H9 (cell line): ENCODE results near the gene WNT5B. TPM values are rescaled to one million over a fixed set of nuclear protein-coding genes. Genes with fewer than 3 reads are reported as not detected.

ENCODE experiments used
- DNase-seq: peaks from one replicate; pipeline ENCODE4 v3.0.0-alpha.2; 2017
- H2AFZ ChIP-seq: one replicate; pipeline ENCODE4 v1.6.1; 2013; ENCODE audit warnings: mild to moderate bottlenecking, low read length, control low read depth, moderate library complexity
- H2AK5ac ChIP-seq: 2 replicates; pipeline ENCODE4 v1.6.1; 2013; ENCODE audit warnings: low read length, control low read depth, mixed read lengths; ENCODE audit not compliant: insufficient read length
- H2BK120ac ChIP-seq: one replicate; pipeline ENCODE4 v1.6.1; 2013; ENCODE audit warnings: low read depth, mild to moderate bottlenecking, low read length, control low read depth, inconsistent platforms; ENCODE audit not compliant: poor library complexity, severe bottlenecking
- H2BK12ac ChIP-seq: 2 replicates; pipeline ENCODE4 v1.6.1; 2013; ENCODE audit warnings: low read length, control low read depth, mixed read lengths, low read depth; ENCODE audit not compliant: insufficient read length
- H2BK15ac ChIP-seq: 2 replicates; pipeline ENCODE4 v1.6.1; 2013; ENCODE audit warnings: low read depth, low read length, control low read depth
- H2BK20ac ChIP-seq: one replicate; pipeline ENCODE4 v1.6.1; 2013; ENCODE audit warnings: low read depth, mild to moderate bottlenecking, low read length, control low read depth, inconsistent platforms; ENCODE audit not compliant: poor library complexity, severe bottlenecking
- H2BK5ac ChIP-seq: 2 replicates; pipeline ENCODE4 v1.6.1; 2013; ENCODE audit warnings: low read length, control low read depth, mixed read lengths; ENCODE audit not compliant: insufficient read length
- H3K14ac ChIP-seq: 2 replicates; pipeline ENCODE4 v1.6.1; 2013; ENCODE audit warnings: low read length, control low read depth; ENCODE audit not compliant: insufficient read depth
- H3K18ac ChIP-seq: 2 replicates; pipeline ENCODE4 v1.6.1; 2013; ENCODE audit warnings: low read depth, mild to moderate bottlenecking, mixed read lengths, low read length, control low read depth; ENCODE audit not compliant: insufficient read length
- H3K23ac ChIP-seq: 2 replicates; pipeline ENCODE4 v1.6.1; 2013; ENCODE audit warnings: low read length, control low read depth, mixed read lengths, low read depth; ENCODE audit not compliant: insufficient read length
- H3K23me2 ChIP-seq: 2 replicates; pipeline ENCODE4 v1.6.1; 2013; ENCODE audit warnings: low read depth, mild to moderate bottlenecking, mixed read lengths, low read length, control low read depth; ENCODE audit not compliant: insufficient read length, poor library complexity, severe bottlenecking
- H3K27ac ChIP-seq: 2 replicates; pipeline ENCODE4 v1.5.1; 2013; ENCODE audit warnings: low read length, control low read depth, mixed read lengths, low read depth; ENCODE audit not compliant: insufficient read length
- H3K27me3 ChIP-seq: 2 replicates; pipeline ENCODE4 v1.6.1; 2013; ENCODE audit warnings: low read length, control low read depth, inconsistent platforms; ENCODE audit not compliant: insufficient read depth
- H3K4ac ChIP-seq: 2 replicates; pipeline ENCODE4 v1.6.1; 2013; ENCODE audit warnings: low read depth, mild to moderate bottlenecking, control low read depth, inconsistent platforms, low read length, moderate library complexity
- H3K4me1 ChIP-seq: 2 replicates; pipeline ENCODE4 v1.6.1; 2013; ENCODE audit warnings: low read length, control low read depth, inconsistent platforms; ENCODE audit not compliant: insufficient read depth
- H3K4me2 ChIP-seq: 2 replicates; pipeline ENCODE4 v1.6.1; 2013; ENCODE audit warnings: low read length, control low read depth, mixed read lengths; ENCODE audit not compliant: insufficient read length, insufficient read depth
- H3K56ac ChIP-seq: 2 replicates; pipeline ENCODE4 v1.6.1; 2013; ENCODE audit warnings: low read depth, mild to moderate bottlenecking, mixed read lengths, low read length, control low read depth; ENCODE audit not compliant: insufficient read length
- H3K79me1 ChIP-seq: 2 replicates; pipeline ENCODE4 v1.6.1; 2013; ENCODE audit warnings: low read depth, mild to moderate bottlenecking, moderate library complexity, low read length, control low read depth, inconsistent platforms; ENCODE audit not compliant: insufficient read depth, poor library complexity, severe bottlenecking
- H3K79me2 ChIP-seq: 2 replicates; pipeline ENCODE4 v1.6.1; 2013; ENCODE audit warnings: low read length, control low read depth, inconsistent platforms; ENCODE audit not compliant: insufficient read depth
- H3K9ac ChIP-seq: 2 replicates; pipeline ENCODE4 v1.6.1; 2013; ENCODE audit warnings: low read length, control low read depth, mixed read lengths; ENCODE audit not compliant: insufficient read length; ENCODE audit errors: extremely low read depth
- H3K9me3 ChIP-seq: one replicate; pipeline ENCODE4 v1.6.1; 2013; ENCODE audit warnings: low read depth, low read length, inconsistent platforms; ENCODE audit not compliant: control insufficient read depth
- H3T11ph ChIP-seq: one replicate; pipeline ENCODE4 v1.6.1; 2013; ENCODE audit warnings: mild to moderate bottlenecking, low read length, control low read depth, inconsistent platforms
- H4K20me1 ChIP-seq: one replicate; pipeline ENCODE4 v1.6.1; 2013; ENCODE audit not compliant: control insufficient read depth, insufficient read length, insufficient read depth
- H4K5ac ChIP-seq: 2 replicates; pipeline ENCODE4 v1.6.1; 2013; ENCODE audit warnings: low read depth, mild to moderate bottlenecking, mixed read lengths, low read length, control low read depth; ENCODE audit not compliant: insufficient read length
- H4K8ac ChIP-seq: replicated peaks from 2 replicates; pipeline ENCODE4 v1.6.1; 2013; ENCODE audit warnings: low read length, control low read depth, mixed read lengths, low read depth; ENCODE audit not compliant: insufficient read length
- H4K91ac ChIP-seq: 2 replicates; pipeline ENCODE4 v1.6.1; 2013; ENCODE audit warnings: low read depth, mild to moderate bottlenecking, moderate library complexity, mixed read lengths, low read length, control low read depth; ENCODE audit not compliant: insufficient read length
- H3K27ac Mint-ChIP-seq, 3 experiments: 2 replicates in 2 of 3; 3 replicates in 1 of 3; pipeline ENCODE4 v1.8.0; 2020 to 2021; ENCODE audit warnings: mixed read lengths in 3 of 3, mild to moderate bottlenecking in 1 of 3, moderate library complexity in 1 of 3
- H3K27me3 Mint-ChIP-seq: 2 replicates; pipeline ENCODE4 v1.8.0; 2021; ENCODE audit warnings: low read depth, mild to moderate bottlenecking, moderate library complexity, mixed read lengths
- H3K36me3 Mint-ChIP-seq, 3 experiments: 2 replicates in 2 of 3; 3 replicates in 1 of 3; pipeline ENCODE4 v1.8.0; 2020 to 2021; ENCODE audit warnings: low read depth in 3 of 3, mixed read lengths in 3 of 3; ENCODE audit not compliant: insufficient read depth in 1 of 3
- H3K4me1 Mint-ChIP-seq, 2 experiments: 2 replicates each; pipeline ENCODE4 v1.8.0; 2020; ENCODE audit warnings: mixed read lengths in 2 of 2
- H3K4me3 Mint-ChIP-seq, 2 experiments: 2 replicates in 1 of 2; 3 replicates in 1 of 2; pipeline ENCODE4 v1.8.0; 2020 to 2021; ENCODE audit warnings: mild to moderate bottlenecking in 2 of 2, mixed read lengths in 2 of 2, moderate library complexity in 1 of 2
- H3K9me3 Mint-ChIP-seq, 2 experiments: 2 replicates in 1 of 2; 3 replicates in 1 of 2; pipeline ENCODE4 v1.8.0; 2020; ENCODE audit warnings: mild to moderate bottlenecking in 2 of 2, mixed read lengths in 2 of 2, moderate library complexity in 1 of 2
- WGBS: extraction: QIAGEN DNeasy Blood & Tissue Kit; methylation state at CpG from one replicate; pipeline ENCODE4 v1.1.7; 2013; ENCODE audit warnings: missing lambda C conversion rate, low lambda C conversion rate, mixed read lengths; ENCODE audit not compliant: insufficient read length; ENCODE audit errors: extremely low coverage; 5-methylcytosine and 5-hydroxymethylcytosine counted together
- total RNA-seq: library from RNA; stranded (reverse); gene quantifications from 2 replicates; pipeline ENCODE4 v1.2.1, GENCODE V29; 2021
- TF ChIP-seq, protein P1 (sequence below): fragments of 200-600 bp; sonication (generic); conservative IDR thresholded peaks from 3 replicates; pipeline ENCODE4 v1.8.0; 2021; ENCODE audit warnings: antibody characterized with exemption, mild to moderate bottlenecking

The WNT5B gene
- total RNA-seq, 1 experiment from 2014 or later, result 1.5 TPM

DNA sequence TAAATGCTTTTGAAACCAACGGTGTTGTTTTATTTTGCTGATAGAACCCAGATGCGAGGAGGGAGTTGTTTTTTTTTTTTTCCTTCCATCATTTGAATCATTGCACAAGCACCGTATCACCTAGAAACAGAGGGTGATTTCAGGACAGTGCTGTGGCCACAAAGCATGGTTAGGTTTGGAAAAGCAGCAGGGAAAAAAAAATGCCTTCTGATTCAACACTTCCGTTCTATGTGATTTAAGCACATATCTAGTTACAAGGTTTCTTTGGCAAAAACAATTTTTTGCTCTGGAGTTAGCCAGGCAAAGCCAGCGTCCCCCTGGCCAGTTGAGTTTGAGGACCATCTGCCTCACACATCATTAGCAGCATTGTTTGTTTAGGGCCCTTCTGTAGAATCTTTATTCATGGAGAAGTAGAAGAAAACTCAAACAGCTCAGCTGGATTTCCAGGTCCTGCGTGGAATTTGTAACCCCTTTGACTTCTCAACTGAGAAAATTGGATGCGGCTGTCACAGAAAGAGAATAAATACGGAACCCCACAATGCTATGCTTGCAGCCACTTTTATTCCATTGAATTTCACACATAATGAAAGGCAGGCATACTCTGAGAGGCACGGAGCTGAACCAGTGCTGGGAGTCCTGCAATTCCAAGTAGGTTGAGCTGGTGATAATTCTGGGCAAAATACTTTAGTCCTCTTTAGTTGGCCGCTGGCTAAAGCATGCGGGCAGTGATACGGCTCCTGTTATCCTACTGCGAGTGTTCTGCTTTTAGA lies 17.0 kb upstream of the WNT5B start:
- no peak overlapping the region for H3K9ac ChIP-seq
- no peaks in the 10 kb centered on the region for H3K27me3 ChIP-seq
- no peak overlapping the region for H2BK12ac ChIP-seq
- Mint-ChIP-seq H3K4me1 (0 out of 4 replicates have a peak, but pooled peaks cover 0 to 2% of the 10 kb centered on the region in 2 experiments), H3K27me3 (peaks cover 36% of the 10 kb centered on the region), H3K9me3 (no peaks in the 10 kb centered on the region), H3K27ac (no peak overlapping the region; a peak in 1 of 7 replicates), H3K4me3 (no peak overlapping the region), H3K36me3 (no peaks in the 10 kb centered on the region)
- no peaks in the 10 kb centered on the region for H4K20me1 ChIP-seq
- H2BK5ac ChIP-seq, result no peak overlapping the region
- H3K4me1 ChIP-seq, result no peaks in the 10 kb centered on the region
- no peak overlapping the region for H3K56ac ChIP-seq
- H3K23ac ChIP-seq, result no peak overlapping the region
- H2BK20ac ChIP-seq, result no peak overlapping the region
- WGBS, result no CpG with 5 or more reads among the region's 13 CpGs
- no peak overlapping the region for H3K27ac ChIP-seq
- H2AK5ac ChIP-seq, result no peak overlapping the region
- no peak overlapping the region for H4K5ac ChIP-seq
- no peaks in the 10 kb centered on the region for H3K23me2 ChIP-seq
- H3K4me2 ChIP-seq, result no peak overlapping the region
- no peak overlapping the region for H3K14ac ChIP-seq
- no peak overlapping the region for H2BK120ac ChIP-seq
- H2AFZ ChIP-seq, result no peak overlapping the region
- no peak overlapping the region for H4K8ac ChIP-seq
- H3K4ac ChIP-seq, result no peak overlapping the region
- no peak for DNase-seq
- H4K91ac ChIP-seq, result no peak overlapping the region
- no peak overlapping the region for H2BK15ac ChIP-seq
- H3K79me1 ChIP-seq, result no peaks in the 10 kb centered on the region
- no peak overlapping the region for H3K18ac ChIP-seq
- H3T11ph ChIP-seq, result no peak overlapping the region
- H3K79me2 ChIP-seq, result no peaks in the 10 kb centered on the region
- TF ChIP-seq, protein P1, sequence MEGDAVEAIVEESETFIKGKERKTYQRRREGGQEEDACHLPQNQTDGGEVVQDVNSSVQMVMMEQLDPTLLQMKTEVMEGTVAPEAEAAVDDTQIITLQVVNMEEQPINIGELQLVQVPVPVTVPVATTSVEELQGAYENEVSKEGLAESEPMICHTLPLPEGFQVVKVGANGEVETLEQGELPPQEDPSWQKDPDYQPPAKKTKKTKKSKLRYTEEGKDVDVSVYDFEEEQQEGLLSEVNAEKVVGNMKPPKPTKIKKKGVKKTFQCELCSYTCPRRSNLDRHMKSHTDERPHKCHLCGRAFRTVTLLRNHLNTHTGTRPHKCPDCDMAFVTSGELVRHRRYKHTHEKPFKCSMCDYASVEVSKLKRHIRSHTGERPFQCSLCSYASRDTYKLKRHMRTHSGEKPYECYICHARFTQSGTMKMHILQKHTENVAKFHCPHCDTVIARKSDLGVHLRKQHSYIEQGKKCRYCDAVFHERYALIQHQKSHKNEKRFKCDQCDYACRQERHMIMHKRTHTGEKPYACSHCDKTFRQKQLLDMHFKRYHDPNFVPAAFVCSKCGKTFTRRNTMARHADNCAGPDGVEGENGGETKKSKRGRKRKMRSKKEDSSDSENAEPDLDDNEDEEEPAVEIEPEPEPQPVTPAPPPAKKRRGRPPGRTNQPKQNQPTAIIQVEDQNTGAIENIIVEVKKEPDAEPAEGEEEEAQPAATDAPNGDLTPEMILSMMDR, result no peak
- no peaks in the 10 kb centered on the region for H3K9me3 ChIP-seq
